IMR-90 (cell line): Measurements from ENCODE around the gene GGNBP2. TPM values are rescaled to one million over a fixed set of nuclear protein-coding genes. Genes with fewer than 3 reads are reported as not detected.

Experiments
- ATAC-seq: fragments of 200-7000 bp; cut with Tn5 transposase; 2 replicates; pipeline ENCODE4 v1.9.1; 2020; ENCODE audit warnings: low read depth, mild to moderate bottlenecking, moderate library complexity
- BruUV-seq: library from RNA; stranded (reverse); fragments of 400-500 nt; replicated peaks from 2 replicates; lab custom pipeline; 2021; lab: Mats Ljungman, UMichigan
- CTCF ChIA-PET: fragments of 300-600 bp; formaldehyde crosslinking; extraction: SDS; loops from one replicate; lab custom pipeline; 2021; ENCODE audit warnings: antibody characterized with exemption; lab: Yijun Ruan, JAX
- POLR2A ChIA-PET: fragments of 300-600 bp; sonication (Branson Sonifier 250); formaldehyde crosslinking; loops from one replicate; lab custom pipeline; 2022; ENCODE audit warnings: antibody characterized with exemption; ENCODE audit not compliant: unreplicated experiment; lab: Charles Lee
- DNase-seq: peaks from one replicate; pipeline ENCODE4 v3.0.0; 2013
- H2AFZ ChIP-seq: replicated peaks from 2 replicates; pipeline ENCODE3; 2013; ENCODE audit warnings: low read length, mild to moderate bottlenecking; ENCODE audit not compliant: poor library complexity
- H2AK5ac ChIP-seq: 2 replicates; pipeline ENCODE4 v1.6.1; 2013; ENCODE audit warnings: low read depth, low read length, inconsistent platforms
- H2AK9ac ChIP-seq: replicated peaks from 2 replicates; pipeline ENCODE3; 2013; ENCODE audit warnings: mild to moderate bottlenecking, low read depth, low read length, moderate library complexity; ENCODE audit not compliant: poor library complexity
- H2BK120ac ChIP-seq: 2 replicates; pipeline ENCODE4 v1.6.1; 2013; ENCODE audit warnings: low read depth, low read length, inconsistent platforms
- H2BK15ac ChIP-seq: 3 replicates; pipeline ENCODE4 v1.6.1; 2013; ENCODE audit warnings: low read depth, low read length, inconsistent platforms
- H2BK20ac ChIP-seq: 2 replicates; pipeline ENCODE4 v1.6.1; 2013; ENCODE audit warnings: low read depth, mild to moderate bottlenecking, inconsistent platforms, low read length, moderate library complexity
- H2BK5ac ChIP-seq: 2 replicates; pipeline ENCODE4 v1.6.1; 2013; ENCODE audit warnings: mild to moderate bottlenecking, low read depth, low read length, inconsistent platforms; ENCODE audit not compliant: poor library complexity, severe bottlenecking
- H3K14ac ChIP-seq: replicated peaks from 2 replicates; pipeline ENCODE4 v1.6.1; 2013; ENCODE audit warnings: low read depth, low read length, inconsistent platforms
- H3K18ac ChIP-seq: 2 replicates; pipeline ENCODE4 v1.6.1; 2013; ENCODE audit warnings: low read depth, low read length, control low read depth
- H3K23ac ChIP-seq: 2 replicates; pipeline ENCODE4 v1.6.1; 2013; ENCODE audit warnings: low read depth, low read length, inconsistent platforms
- H3K27ac ChIP-seq: 2 replicates; pipeline ENCODE4 v1.5.1; 2013; ENCODE audit warnings: mild to moderate bottlenecking, control low read depth, low read length; ENCODE audit not compliant: insufficient read depth
- H3K27me3 ChIP-seq: 2 replicates; pipeline ENCODE4 v1.6.1; 2013; ENCODE audit warnings: low read length; ENCODE audit not compliant: control insufficient read depth, insufficient read depth
- H3K36me3 ChIP-seq: 2 replicates; pipeline ENCODE4 v1.6.1; 2013; ENCODE audit warnings: low read length, mixed read lengths; ENCODE audit not compliant: control insufficient read depth, insufficient read depth
- H3K4ac ChIP-seq: 2 replicates; pipeline ENCODE4 v1.6.1; 2013; ENCODE audit warnings: low read depth, low read length, inconsistent platforms
- H3K4me1 ChIP-seq: 2 replicates; pipeline ENCODE4 v1.6.1; 2013; ENCODE audit warnings: low read length, mixed read lengths; ENCODE audit not compliant: control insufficient read depth, insufficient read depth
- H3K4me2 ChIP-seq: 2 replicates; pipeline ENCODE4 v1.6.1; 2013; ENCODE audit warnings: low read depth, mild to moderate bottlenecking, control low read depth, low read length, moderate library complexity
- H3K4me3 ChIP-seq: 2 replicates; pipeline ENCODE4 v1.5.1; 2013; ENCODE audit warnings: low read depth, mild to moderate bottlenecking, control low read depth, low read length, moderate library complexity; ENCODE audit not compliant: insufficient read depth
- H3K56ac ChIP-seq: 2 replicates; pipeline ENCODE4 v1.6.1; 2013; ENCODE audit warnings: low read length, inconsistent platforms; ENCODE audit not compliant: insufficient read depth; ENCODE audit errors: extremely low read depth
- H3K79me1 ChIP-seq, 2 experiments: 2 replicates each; pipeline ENCODE4 v1.6.1; 2013; ENCODE audit warnings: low read length in 2 of 2, inconsistent platforms in 1 of 2, low read depth in 1 of 2
- H3K9ac ChIP-seq: 2 replicates; pipeline ENCODE4 v1.6.1; 2013; ENCODE audit warnings: low read depth, low read length, control low read depth
- H3K9me1 ChIP-seq: 2 replicates; pipeline ENCODE4 v1.6.1; 2013; ENCODE audit warnings: low read length, inconsistent platforms; ENCODE audit not compliant: insufficient read depth
- H3K9me3 ChIP-seq: 2 replicates; pipeline ENCODE4 v1.6.1; 2013; ENCODE audit warnings: low read length; ENCODE audit not compliant: control insufficient read depth, insufficient read depth
- H4K20me1 ChIP-seq: 2 replicates; pipeline ENCODE4 v1.6.1; 2013; ENCODE audit warnings: low read length, inconsistent platforms; ENCODE audit not compliant: insufficient read depth
- H4K5ac ChIP-seq: 2 replicates; pipeline ENCODE4 v1.6.1; 2013; ENCODE audit warnings: mild to moderate bottlenecking, low read depth, low read length, control low read depth
- H4K8ac ChIP-seq, 2 experiments: 2 replicates each; pipeline ENCODE4 v1.6.1; 2013; ENCODE audit warnings: low read depth in 2 of 2, low read length in 2 of 2, control low read depth in 1 of 2, inconsistent platforms in 1 of 2
- H4K91ac ChIP-seq: 2 replicates; pipeline ENCODE4 v1.6.1; 2013; ENCODE audit warnings: low read depth, low read length, inconsistent platforms; ENCODE audit not compliant: insufficient read depth
- ELK1 ChIP-seq: fragments of 150-350 bp; IDR thresholded peaks from 2 replicates; pipeline ENCODE4 v1.6.1; 2016; ENCODE audit warnings: low read depth, mild to moderate bottlenecking, low read length, moderate library complexity, borderline replicate concordance
- MAZ ChIP-seq: IDR thresholded peaks from 2 replicates; pipeline ENCODE4 v1.6.1; 2012; ENCODE audit warnings: low read depth, mild to moderate bottlenecking, low read length, improper control_type of control experiment, moderate library complexity, borderline replicate concordance
- MXI1 ChIP-seq: IDR thresholded peaks from 2 replicates; pipeline ENCODE4 v1.6.1; 2012; ENCODE audit warnings: low read depth, mild to moderate bottlenecking, low read length, moderate library complexity, borderline replicate concordance
- RCOR1 ChIP-seq: IDR thresholded peaks from 2 replicates; pipeline ENCODE4 v1.6.1; 2012; ENCODE audit warnings: mild to moderate bottlenecking, low read length, improper control_type of control experiment; ENCODE audit not compliant: insufficient replicate concordance
- WGBS, 2 experiments: methylation state at CpG; one replicate each; pipeline versions ENCODE4 v1.1.5 to v1.1.7; 2013; ENCODE audit warnings: missing lambda C conversion rate in 2 of 2; ENCODE audit not compliant: insufficient read length in 1 of 2; ENCODE audit errors: extremely low coverage in 2 of 2; 5-methylcytosine and 5-hydroxymethylcytosine counted together
- dilution Hi-C: fragments of 300-500 bp; cut with HindIII; formaldehyde crosslinking; loops from one replicate; pipeline ENCODE4 v1.14.3; 2018; ENCODE audit warnings: low sequenced_read_pairs; ENCODE audit not compliant: unreplicated experiment
- in situ Hi-C: fragments of 300-500 bp; cut with MboI; formaldehyde crosslinking; loops from 3 replicates; pipeline ENCODE4 v1.14.3; 2019; ENCODE audit warnings: low sequenced_read_pairs, inconsistent platforms, mixed read lengths
- intact Hi-C: fragments of 100-400 bp; cut with micrococcal nuclease; formaldehyde crosslinking; loops from 2 replicates; pipeline ENCODE4 v1.10.0; 2022
- polyA plus RNA-seq, 3 experiments: library from polyadenylated mRNA; depleted of rRNA; stranded (reverse); fragments of >200 nt; gene quantifications; 2 replicates each; pipeline ENCODE4 v1.2.3, GENCODE V29; 2012; ENCODE audit warnings: low replicate concordance in 1 of 3
- total RNA-seq: library from RNA; depleted of rRNA; stranded (reverse); fragments of >200 nt; gene quantifications from 2 replicates; pipeline ENCODE4 v1.2.3, GENCODE V29; 2012

GGNBP2 gene
- total and polyA plus RNA-seq, 2 of the 4 experiments (the other 2 are of a cell fraction): 40.7 to 56.2 TPM

- no peak overlapping the region for H4K91ac ChIP-seq
- no peak overlapping the region for H3K56ac ChIP-seq
- TF ChIP-seq MAZ: no peak
- TF ChIP-seq MXI1: no peak
- TF ChIP-seq ELK1: no peak
- TF ChIP-seq RCOR1: no peak
- no peak overlapping the region for H2AFZ ChIP-seq
- intact Hi-C loops: no loop called here
- dilution Hi-C loops: no loop called here
- no peak overlapping the region for H2AK9ac ChIP-seq
- no peak overlapping the region for H3K18ac ChIP-seq
- in situ Hi-C loops: no loop called here
- no peak overlapping the region for H2BK120ac ChIP-seq
- H3K79me1 ChIP-seq: peaks cover 40 to 44% of the 10 kb centered on the region in 2 experiments
- H3K4me2 ChIP-seq: no peak overlapping the region
- H3K14ac ChIP-seq: no peak overlapping the region
- H3K9me1 ChIP-seq: no peaks in the 10 kb centered on the region
- no peak overlapping the region for H2AK5ac ChIP-seq
- no peak overlapping the region for H4K5ac ChIP-seq
- H3K4ac ChIP-seq: no peak overlapping the region
- H3K9ac ChIP-seq: no peak overlapping the region
- no peak overlapping the region for H2BK15ac ChIP-seq
- H2BK20ac ChIP-seq: no peak overlapping the region
- no peak overlapping the region for H3K23ac ChIP-seq
- ATAC-seq (no peak), DNase-seq (no peak)
- peaks cover 8% of the 10 kb centered on the region; the same call in 1 of the 2 replicates for H4K20me1 ChIP-seq
- no peak overlapping the region for H3K4me3 ChIP-seq
- H3K27ac ChIP-seq: no peak overlapping the region
- H2BK5ac ChIP-seq: no peak overlapping the region
- POLR2A ChIA-PET: no interaction called here
- CTCF ChIA-PET: no interaction called here
- H3K36me3 ChIP-seq: peaks cover 52% of the 10 kb centered on the region
- H3K9me3 ChIP-seq: no peaks in the 10 kb centered on the region
- no peak overlapping the region for H4K8ac ChIP-seq
- no TSS peak for BruUV-seq
- no peaks in the 10 kb centered on the region for H3K27me3 ChIP-seq
- H3K4me1 ChIP-seq: no peaks in the 10 kb centered on the region
- no CpG with 5 or more reads among the region's 1 CpG for whole genome bisulfite sequencing, 2 experiments
Measured at GRCh38 chr17:36583787-36584186, 39.1 kb downstream of the GGNBP2 start.
